Transverse colon (tissue), 4 donors: ENCODE measurements around the gene NFXL1. TPM values are rescaled to one million over a fixed set of nuclear protein-coding genes. Genes with fewer than 3 reads are reported as not detected.

Experiments
- DNase-seq: peaks from one replicate; pipeline ENCODE4 v3.0.0-alpha.2; 2019
- H3K27ac ChIP-seq, 4 donors: fragments of 200-600 bp; sonication (generic); 2 replicates each; pipeline ENCODE4 v1.5.1; 2016 to 2018; ENCODE audit warnings: inconsistent platforms in 4 of 4
- H3K27me3 ChIP-seq: fragments of 200-600 bp; sonication (generic); 2 replicates; pipeline ENCODE4 v1.5.1; 2017; ENCODE audit warnings: inconsistent platforms
- H3K36me3 ChIP-seq, 4 donors: fragments of 200-600 bp; sonication (generic); 2 replicates each; pipeline ENCODE4 v1.5.1; 2017 to 2019; ENCODE audit warnings: inconsistent platforms in 4 of 4
- H3K4me1 ChIP-seq, 4 donors: fragments of 200-600 bp; sonication (generic); 2 replicates each; pipeline ENCODE4 v1.5.1; 2017 to 2020; ENCODE audit warnings: inconsistent platforms in 4 of 4
- H3K4me3 ChIP-seq, 4 donors: fragments of 200-600 bp; sonication (generic); 1 replicate in 1 of 4; 2 replicates in 3 of 4; pipeline versions ENCODE4 v1.5.1 to v1.6.1; 2017 to 2019; ENCODE audit warnings: inconsistent platforms in 4 of 4
- H3K9me3 ChIP-seq, 2 donors: fragments of 200-600 bp; sonication (generic); 2 replicates each; pipeline ENCODE4 v1.5.1; 2017 to 2019; ENCODE audit warnings: inconsistent platforms in 2 of 2
- EP300 ChIP-seq: sonication (generic); formaldehyde crosslinking; IDR thresholded peaks from one replicate; pipeline ENCODE4 v1.6.1; 2017; ENCODE audit warnings: antibody characterized with exemption, low read depth
- POLR2A ChIP-seq: fragments of 450-650 bp; IDR thresholded peaks from one replicate; pipeline ENCODE4 v1.6.1; 2016; ENCODE audit warnings: antibody characterized with exemption, mild to moderate bottlenecking, moderate library complexity
- POLR2AphosphoS5 ChIP-seq, 3 donors: sonication (generic); formaldehyde crosslinking; IDR thresholded peaks; one replicate each; pipeline ENCODE4 v1.6.1; 2016; ENCODE audit warnings: antibody characterized with exemption in 3 of 3
- WGBS, 2 donors: methylation state at CpG; one replicate each; pipeline ENCODE4 v1.1.5; 2018; ENCODE audit warnings: low coverage in 1 of 2; 5-methylcytosine and 5-hydroxymethylcytosine counted together
- in situ Hi-C, 4 donors: fragments of 200-750 bp; cut with MboI; loops; one replicate each; pipeline versions ENCODE4 v1.15.0 to v1.15.1; 2017; ENCODE audit warnings: low sequenced_read_pairs in 3 of 4, low pct_ligation_motif_present in 1 of 4, low pct_unique_long_range_greater_than_20kb in 1 of 4
- intact Hi-C: fragments of 100-400 bp; cut with DNase I; formaldehyde crosslinking; loops from one replicate; pipeline ENCODE4 v1.15.1; 2023; ENCODE audit warnings: low total_unique reads
- total RNA-seq, 4 donors: library from RNA; depleted of rRNA; stranded (reverse); fragments of >200 nt; gene quantifications; one replicate each; pipeline ENCODE4 v1.1.0, GENCODE V29; 2016
- TF ChIP-seq, protein P1 (sequence below), 5 experiments: fragments of 200-600 bp in 3 of 5; fragments of 450-650 bp in 2 of 5; sonication (generic) in 3 of 5; IDR thresholded peaks; 1 replicate in 2 of 5; 2 replicates in 3 of 5; pipeline ENCODE4 v1.5.1; 2016 to 2017; ENCODE audit warnings: antibody characterized with exemption in 5 of 5, inconsistent platforms in 3 of 5, mild to moderate bottlenecking in 2 of 5, moderate library complexity in 1 of 5

Gene NFXL1
- total RNA-seq, 4 donors from 2014 or later = 2.0 to 22.4 (median 9.3) TPM

DNA sequence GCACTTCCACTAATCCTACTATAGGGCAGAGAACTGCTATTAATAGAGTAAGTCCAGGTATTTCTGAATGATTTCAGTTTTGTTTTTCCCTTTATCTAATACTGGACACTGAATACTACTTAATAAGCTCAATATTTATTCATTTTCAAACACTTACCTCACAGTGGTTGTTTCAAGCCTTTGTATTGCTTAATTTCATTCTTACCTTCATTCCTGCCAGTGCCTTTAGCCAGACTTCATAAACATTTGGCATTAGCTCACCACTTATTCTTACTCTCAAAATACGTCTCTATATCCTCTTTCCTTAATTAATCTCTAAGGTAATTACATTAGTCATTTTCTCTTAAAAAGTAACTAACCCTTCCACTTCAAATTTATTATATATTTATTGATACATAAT, 57.7 kb downstream of the NFXL1 start:
- Histone ChIP-seq H3K4me1 (peaks cover 0 to 18% (median 3%) of the 10 kb centered on the region in 4 donors), H3K27me3 (no peaks in the 10 kb centered on the region), H3K36me3 (no peaks in the 10 kb centered on the region), H3K27ac (no peak overlapping the region), H3K9me3 (no peaks in the 10 kb centered on the region), H3K4me3 (no peak overlapping the region)
- no peak for DNase-seq
- in situ Hi-C loops = no loop called here
- WGBS, 2 donors = 80 to 89% methylated on average over 1 of the region's 1 CpG
- intact Hi-C loops = no loop called here
- TF ChIP-seq, protein P1, sequence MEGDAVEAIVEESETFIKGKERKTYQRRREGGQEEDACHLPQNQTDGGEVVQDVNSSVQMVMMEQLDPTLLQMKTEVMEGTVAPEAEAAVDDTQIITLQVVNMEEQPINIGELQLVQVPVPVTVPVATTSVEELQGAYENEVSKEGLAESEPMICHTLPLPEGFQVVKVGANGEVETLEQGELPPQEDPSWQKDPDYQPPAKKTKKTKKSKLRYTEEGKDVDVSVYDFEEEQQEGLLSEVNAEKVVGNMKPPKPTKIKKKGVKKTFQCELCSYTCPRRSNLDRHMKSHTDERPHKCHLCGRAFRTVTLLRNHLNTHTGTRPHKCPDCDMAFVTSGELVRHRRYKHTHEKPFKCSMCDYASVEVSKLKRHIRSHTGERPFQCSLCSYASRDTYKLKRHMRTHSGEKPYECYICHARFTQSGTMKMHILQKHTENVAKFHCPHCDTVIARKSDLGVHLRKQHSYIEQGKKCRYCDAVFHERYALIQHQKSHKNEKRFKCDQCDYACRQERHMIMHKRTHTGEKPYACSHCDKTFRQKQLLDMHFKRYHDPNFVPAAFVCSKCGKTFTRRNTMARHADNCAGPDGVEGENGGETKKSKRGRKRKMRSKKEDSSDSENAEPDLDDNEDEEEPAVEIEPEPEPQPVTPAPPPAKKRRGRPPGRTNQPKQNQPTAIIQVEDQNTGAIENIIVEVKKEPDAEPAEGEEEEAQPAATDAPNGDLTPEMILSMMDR (IDR thresholded peaks at IDR 0.05) = no peak
- TF ChIP-seq POLR2AphosphoS5 (IDR thresholded peaks at IDR 0.05) = no peak
- no peak for TF ChIP-seq EP300
- no peak for TF ChIP-seq POLR2A

DNA sequence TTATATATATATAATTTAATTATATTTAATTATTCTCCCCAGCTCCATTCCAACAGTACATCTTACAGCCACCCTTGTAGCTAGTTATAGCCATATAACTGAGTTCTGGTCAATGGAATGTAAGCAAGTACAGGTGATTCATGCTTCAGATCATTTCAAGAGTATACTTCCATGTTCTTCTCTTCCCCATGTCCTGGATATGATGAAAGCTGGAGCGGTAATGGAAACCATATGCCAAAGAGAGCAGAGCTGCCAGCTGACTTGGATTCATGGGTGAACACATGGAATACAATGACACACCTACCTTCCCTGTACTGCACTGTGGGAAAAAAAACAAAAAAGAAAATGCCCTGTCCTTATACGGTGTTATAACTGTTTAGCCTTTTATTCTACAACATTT, 59.0 kb downstream of the NFXL1 start:
- intact Hi-C loops (no loop called here), in situ Hi-C loops (no loop called here)
- H3K9me3 ChIP-seq = no peaks in the 10 kb centered on the region
- no peak overlapping the region for H3K4me3 ChIP-seq
- DNase-seq = no peak
- WGBS, 2 donors = 93 to 94% methylated on average over 2 of the region's 2 CpGs
- TF ChIP-seq POLR2A (no peak), EP300 (no peak), POLR2AphosphoS5 (IDR thresholded peaks at IDR 0.05) (no peak)
- TF ChIP-seq, protein P1 (IDR thresholded peaks at IDR 0.05) = no peak
- no peak overlapping the region for H3K27ac ChIP-seq
- no peaks in the 10 kb centered on the region for H3K27me3 ChIP-seq
- peaks cover 0 to 18% (median 3%) of the 10 kb centered on the region in 4 donors for H3K4me1 ChIP-seq
- peaks cover 0 to 3% (median 0%) of the 10 kb centered on the region in 4 donors for H3K36me3 ChIP-seq

DNA sequence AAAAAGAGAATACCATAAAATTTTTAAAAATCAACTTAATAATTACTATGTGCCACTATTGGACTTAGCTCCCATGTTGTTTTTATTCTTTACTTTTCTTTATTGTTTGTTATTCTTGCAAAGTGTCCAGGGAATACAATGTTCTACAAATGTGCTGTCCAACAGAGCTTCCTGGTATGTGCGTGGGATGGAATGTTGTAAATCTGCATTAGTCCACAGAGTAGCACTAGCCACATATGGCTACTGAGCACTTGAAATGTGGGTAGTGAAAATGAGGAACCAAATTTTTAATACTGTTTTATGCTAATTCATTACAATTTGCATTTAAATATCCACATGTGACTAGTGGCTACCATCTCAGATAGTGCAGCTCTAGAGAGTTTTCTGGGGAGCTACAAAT, 62.2 kb downstream of the NFXL1 start:
- Histone ChIP-seq H3K4me3 (no peak overlapping the region), H3K27ac (peak overlapping the region in 1 of 4 donors; percentile 28), H3K9me3 (no peaks in the 10 kb centered on the region), H3K36me3 (peaks cover 0 to 6% (median 5%) of the 10 kb centered on the region in 4 donors), H3K4me1 (peaks cover 0 to 18% (median 3%) of the 10 kb centered on the region in 4 donors), H3K27me3 (no peaks in the 10 kb centered on the region)
- WGBS, 2 donors = 45 to 64% methylated on average over 1 of the region's 1 CpG
- in situ Hi-C loops = no loop called here
- TF ChIP-seq, protein P1 (IDR thresholded peaks at IDR 0.05) = no peak
- TF ChIP-seq POLR2A (no peak), POLR2AphosphoS5 (IDR thresholded peaks at IDR 0.05) (no peak), EP300 (no peak)
- no peak for DNase-seq
- intact Hi-C loops = no loop called here

DNA sequence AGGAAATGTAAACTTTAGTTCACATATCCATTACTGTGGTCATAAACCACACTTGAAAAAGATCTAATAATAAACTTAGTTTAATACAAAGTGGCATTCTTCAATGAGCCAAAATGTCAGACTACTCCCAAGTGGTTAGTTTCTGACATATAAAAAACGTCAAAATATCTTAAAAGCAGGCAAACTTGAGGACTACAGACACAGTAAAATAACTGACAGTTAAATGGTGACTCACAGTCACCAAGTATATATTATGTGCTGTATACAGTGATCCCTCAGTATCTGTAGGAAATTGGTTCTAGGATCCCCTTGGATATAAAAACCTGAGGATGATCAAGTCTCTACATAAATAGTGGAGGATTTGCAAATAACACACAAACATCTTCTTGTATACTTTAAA, 64.9 kb downstream of the NFXL1 start:
- intact Hi-C loops = no loop called here

More for the DNA sequence above, 64.9 kb downstream of the NFXL1 start:
- Histone ChIP-seq H3K4me1 (peaks cover 0 to 18% (median 3%) of the 10 kb centered on the region in 4 donors), H3K27me3 (no peaks in the 10 kb centered on the region), H3K4me3 (no peak overlapping the region), H3K36me3 (peaks cover 0 to 6% (median 5%) of the 10 kb centered on the region in 4 donors), H3K9me3 (no peaks in the 10 kb centered on the region), H3K27ac (no peak overlapping the region)
- no peak for DNase-seq
- TF ChIP-seq, protein P1 (IDR thresholded peaks at IDR 0.05) = no peak
- TF ChIP-seq POLR2A = no peak
- no peak for TF ChIP-seq EP300
- TF ChIP-seq POLR2AphosphoS5 (IDR thresholded peaks at IDR 0.05) = no peak
- in situ Hi-C loops = loop anchor here in 2 of 4 donors (25.0 kb wide), 2 partner anchors 162 to 187 kb away; no protein-coding TSS in a partner anchor
- WGBS, 2 donors = 71 to 75% methylated on average over 1 of the region's 1 CpG
